Measurements from ENCODE around the gene FAM107B.

FAM107B gene

DNA sequence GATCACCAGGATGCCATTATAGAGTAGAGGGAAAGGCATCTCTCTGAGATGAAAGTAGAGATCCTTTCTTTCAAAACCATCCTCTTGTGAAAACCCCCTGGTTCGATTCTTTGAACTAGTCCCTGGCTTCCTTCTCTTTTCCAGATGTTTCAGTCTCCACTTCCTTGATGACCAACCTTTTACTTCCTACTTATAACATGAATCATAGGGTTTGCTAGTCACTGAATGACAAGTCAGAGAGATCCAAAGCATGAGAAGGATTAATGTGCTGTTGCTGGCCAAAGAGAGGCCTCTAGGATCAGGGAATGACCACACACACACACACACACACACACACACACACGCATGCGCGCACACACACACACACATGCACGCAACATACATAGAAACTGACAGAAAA is 282.9 kb downstream of the FAM107B start:
- H3K27ac ChIP-seq: no peak overlapping the region
- TF ChIP-seq, protein P1, sequence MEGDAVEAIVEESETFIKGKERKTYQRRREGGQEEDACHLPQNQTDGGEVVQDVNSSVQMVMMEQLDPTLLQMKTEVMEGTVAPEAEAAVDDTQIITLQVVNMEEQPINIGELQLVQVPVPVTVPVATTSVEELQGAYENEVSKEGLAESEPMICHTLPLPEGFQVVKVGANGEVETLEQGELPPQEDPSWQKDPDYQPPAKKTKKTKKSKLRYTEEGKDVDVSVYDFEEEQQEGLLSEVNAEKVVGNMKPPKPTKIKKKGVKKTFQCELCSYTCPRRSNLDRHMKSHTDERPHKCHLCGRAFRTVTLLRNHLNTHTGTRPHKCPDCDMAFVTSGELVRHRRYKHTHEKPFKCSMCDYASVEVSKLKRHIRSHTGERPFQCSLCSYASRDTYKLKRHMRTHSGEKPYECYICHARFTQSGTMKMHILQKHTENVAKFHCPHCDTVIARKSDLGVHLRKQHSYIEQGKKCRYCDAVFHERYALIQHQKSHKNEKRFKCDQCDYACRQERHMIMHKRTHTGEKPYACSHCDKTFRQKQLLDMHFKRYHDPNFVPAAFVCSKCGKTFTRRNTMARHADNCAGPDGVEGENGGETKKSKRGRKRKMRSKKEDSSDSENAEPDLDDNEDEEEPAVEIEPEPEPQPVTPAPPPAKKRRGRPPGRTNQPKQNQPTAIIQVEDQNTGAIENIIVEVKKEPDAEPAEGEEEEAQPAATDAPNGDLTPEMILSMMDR (conservative IDR thresholded peaks at IDR 0.05): no peak

DNA sequence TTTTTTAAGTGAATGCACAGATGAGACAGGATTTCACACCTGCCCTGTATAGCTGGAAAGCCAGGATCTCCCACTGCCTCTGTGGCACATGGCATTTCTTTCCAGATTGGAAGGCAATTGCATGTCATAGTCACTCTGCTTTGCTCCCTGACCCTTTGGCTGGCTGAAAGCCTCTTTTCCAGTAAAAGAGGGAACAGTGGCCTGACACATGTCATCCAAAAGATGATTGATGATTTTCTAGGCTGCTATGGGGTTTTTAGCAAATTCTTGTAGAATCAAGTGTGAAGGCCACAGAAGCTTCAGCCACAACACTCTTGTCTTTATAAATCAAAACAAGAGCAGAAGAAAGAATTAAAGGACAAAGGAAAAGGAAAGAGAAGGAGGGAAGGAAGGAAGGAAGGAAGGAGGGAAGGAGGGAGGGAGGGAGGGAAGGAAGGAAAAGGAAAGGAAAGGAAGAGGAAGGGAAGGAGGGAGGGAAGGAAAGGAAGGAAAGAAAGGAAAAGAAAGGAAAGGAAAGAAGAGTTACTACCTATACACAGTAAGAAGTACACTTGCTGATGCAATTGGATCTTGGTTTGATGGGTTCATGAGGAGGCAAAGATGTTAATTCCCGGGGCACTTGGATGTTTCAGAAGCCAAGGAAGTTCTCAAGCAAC is 285.0 kb downstream of the FAM107B start:
- TF ChIP-seq, protein P1 (conservative IDR thresholded peaks at IDR 0.05): no peak
- H3K27ac ChIP-seq: no peak overlapping the region

DNA sequence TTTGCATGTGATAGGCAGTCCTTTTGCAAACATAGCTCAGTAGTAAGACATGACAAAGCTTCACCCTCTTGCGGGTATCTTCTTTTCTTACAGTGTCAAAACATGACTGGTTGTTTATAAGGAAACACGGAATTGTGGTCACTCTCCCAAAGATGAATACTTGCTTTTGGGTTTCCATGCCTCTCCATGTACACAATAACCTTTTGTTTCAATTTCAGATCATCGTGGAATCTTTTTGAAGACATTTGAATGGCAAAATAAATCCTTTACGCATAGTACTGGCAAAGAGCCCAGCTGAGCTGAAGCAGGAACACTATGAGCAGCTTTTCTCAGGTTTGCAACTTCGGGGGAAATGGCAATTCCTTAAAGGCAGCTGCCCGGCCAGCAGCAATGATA is 287.2 kb downstream of the FAM107B start:
- H3K27ac ChIP-seq: no peak overlapping the region

DNA sequence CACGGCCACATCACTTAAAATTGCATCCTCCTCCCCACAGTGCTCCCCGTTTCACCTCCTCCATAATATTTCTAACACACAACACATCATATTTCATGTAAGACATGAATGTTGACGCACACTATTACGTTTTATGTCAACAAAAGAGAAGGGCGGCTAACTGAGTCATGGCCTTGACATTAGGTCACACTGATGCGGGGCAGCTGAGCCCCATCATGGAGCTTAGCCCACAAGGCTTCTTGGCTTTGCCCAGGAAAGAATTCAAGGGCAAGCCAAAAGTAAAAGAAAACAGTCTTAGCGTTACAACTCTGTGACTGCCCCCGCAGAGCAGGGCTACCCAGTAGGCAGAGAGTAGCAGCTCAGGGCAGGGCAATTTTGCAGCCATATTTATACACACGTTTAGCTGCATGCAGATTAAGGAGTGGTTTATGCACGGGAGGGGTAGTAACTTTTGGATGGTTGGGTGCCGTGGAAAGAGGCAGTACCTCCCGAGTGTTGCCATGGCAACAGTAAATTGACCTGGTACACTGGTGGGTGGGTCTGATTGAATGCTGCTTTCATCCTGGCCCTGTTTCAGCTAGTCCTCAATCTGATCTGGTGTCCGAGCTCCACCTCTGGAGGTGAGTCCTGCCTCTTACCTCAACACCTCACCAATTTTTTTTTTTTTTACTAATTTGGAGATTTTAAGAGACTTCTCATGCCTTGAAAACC is 287.8 kb downstream of the FAM107B start:
- TF ChIP-seq, protein P1 (conservative IDR thresholded peaks at IDR 0.05): no peak
- H3K27ac ChIP-seq: no peak overlapping the region

More for the DNA sequence above, 287.2 kb downstream of the FAM107B start:
- TF ChIP-seq, protein P1 (conservative IDR thresholded peaks at IDR 0.05): no peak

DNA sequence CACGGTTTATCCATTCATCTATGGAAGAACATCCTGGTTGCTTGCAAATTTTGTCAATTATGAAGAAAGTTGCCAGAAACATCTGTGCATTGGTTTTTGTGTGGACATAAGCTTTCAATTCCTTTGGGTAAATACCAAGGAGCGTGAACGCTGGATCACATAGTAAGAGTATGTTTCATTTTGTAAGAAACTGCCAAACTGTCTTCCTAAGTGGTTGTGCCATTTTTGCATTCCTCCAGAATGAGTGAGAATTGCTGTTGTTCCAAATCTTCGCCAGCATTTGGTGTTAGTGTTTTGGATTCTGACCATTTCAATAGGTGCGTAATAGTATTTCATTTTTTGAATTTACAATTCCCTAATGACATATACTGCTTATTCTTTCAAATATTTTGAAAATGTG is 288.7 kb downstream of the FAM107B start:
- TF ChIP-seq, protein P1 (conservative IDR thresholded peaks at IDR 0.05): no peak
- H3K27ac ChIP-seq: no peak overlapping the region

DNA sequence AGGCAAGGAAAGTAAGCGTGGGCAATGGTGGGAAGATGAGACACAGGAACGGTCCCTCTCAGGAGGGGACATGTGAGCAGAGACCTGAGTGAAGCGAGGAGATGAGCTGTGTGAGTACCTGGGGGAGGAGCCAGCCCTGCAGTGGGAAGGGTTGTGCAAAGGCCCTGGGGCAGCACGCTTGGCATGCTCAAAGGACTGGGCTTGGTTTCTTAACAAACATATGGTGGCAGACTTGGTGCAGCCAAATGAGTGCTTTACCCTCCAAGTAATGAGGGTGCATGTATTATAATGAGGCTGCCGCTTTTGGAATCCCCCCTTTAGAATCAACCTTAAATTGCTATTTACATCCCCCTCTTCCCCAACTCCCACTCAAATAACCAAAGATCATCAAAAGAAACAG is 291.3 kb downstream of the FAM107B start:
- TF ChIP-seq, protein P1 (conservative IDR thresholded peaks at IDR 0.05): no peak
- no peak overlapping the region for H3K27ac ChIP-seq

DNA sequence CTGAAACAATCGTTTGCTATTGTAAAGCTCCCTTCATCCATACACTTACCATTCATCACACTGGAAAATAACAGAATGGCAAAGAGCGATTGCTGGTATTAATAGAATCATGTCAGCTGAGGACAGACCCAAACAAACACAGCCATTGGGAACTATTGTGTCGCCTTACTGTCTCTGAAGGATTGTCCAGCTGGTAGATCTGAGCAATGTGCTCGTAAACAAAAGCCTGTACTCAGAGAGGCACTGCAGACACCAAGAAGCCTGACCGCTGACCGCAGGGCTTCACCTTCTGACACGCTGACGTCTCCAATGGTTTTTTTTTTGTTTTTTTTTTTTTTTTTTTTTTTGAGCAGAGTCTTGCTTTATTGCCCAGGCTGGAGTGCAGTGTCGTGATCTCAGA is 292.9 kb downstream of the FAM107B start:
- H3K27ac ChIP-seq: no peak overlapping the region
- TF ChIP-seq, protein P1 (conservative IDR thresholded peaks at IDR 0.05): no peak

All from VCaP (cell line).